Thyroid gland (tissue), 4 donors: ENCODE data around the gene CACNG7.

ENCODE experiments used
- POLR2A ChIP-seq, 2 donors: fragments of 450-650 bp; IDR thresholded peaks; one replicate each; pipeline ENCODE4 v1.6.1; 2017; ENCODE audit warnings: antibody characterized with exemption in 2 of 2, mild to moderate bottlenecking in 2 of 2, moderate library complexity in 1 of 2
- TF ChIP-seq, protein P1 (sequence below), 6 experiments: fragments of 200-600 bp in 3 of 6; fragments of 450-650 bp in 3 of 6; sonication (generic) in 3 of 6; IDR thresholded peaks; one replicate each; pipeline ENCODE4 v1.5.1; 2016 to 2019; ENCODE audit warnings: antibody characterized with exemption in 6 of 6, mild to moderate bottlenecking in 2 of 6, inconsistent platforms in 1 of 6, moderate library complexity in 1 of 6

DNA sequence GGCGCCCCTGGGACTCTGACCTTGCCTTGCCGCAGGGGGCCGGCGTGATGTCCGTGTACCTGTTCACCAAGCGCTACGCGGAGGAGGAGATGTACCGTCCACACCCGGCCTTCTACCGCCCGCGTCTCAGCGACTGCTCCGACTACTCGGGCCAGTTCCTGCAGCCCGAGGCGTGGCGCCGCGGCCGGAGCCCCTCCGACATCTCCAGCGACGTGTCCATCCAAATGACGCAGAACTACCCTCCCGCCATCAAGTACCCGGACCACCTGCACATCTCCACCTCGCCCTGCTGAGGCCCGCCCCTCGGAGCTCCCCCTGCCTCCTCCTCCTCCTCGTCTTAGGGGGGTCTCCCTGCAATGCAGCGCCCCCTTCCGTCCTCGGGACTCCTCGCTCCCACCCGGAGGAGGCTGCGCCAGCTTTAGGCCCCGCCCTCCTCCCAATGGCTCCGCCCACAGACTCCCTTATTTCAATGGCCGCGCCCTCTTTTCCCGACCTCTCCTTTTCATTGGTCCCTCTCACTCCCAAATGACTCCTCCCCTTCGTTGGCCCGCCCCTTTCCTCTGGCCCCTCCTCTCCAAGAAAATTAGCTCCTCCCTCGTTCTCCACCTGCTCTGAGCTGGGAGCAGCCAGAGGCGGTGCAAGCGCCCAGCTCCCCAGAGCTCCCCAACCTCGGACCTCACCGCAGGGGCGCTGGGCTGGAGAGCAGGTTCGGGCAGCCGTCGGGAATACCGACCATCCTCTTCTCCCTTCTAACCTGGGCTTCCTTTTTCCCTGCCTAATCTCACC lies 33.1 kb downstream of the CACNG7 start:
- TF ChIP-seq, protein P1, sequence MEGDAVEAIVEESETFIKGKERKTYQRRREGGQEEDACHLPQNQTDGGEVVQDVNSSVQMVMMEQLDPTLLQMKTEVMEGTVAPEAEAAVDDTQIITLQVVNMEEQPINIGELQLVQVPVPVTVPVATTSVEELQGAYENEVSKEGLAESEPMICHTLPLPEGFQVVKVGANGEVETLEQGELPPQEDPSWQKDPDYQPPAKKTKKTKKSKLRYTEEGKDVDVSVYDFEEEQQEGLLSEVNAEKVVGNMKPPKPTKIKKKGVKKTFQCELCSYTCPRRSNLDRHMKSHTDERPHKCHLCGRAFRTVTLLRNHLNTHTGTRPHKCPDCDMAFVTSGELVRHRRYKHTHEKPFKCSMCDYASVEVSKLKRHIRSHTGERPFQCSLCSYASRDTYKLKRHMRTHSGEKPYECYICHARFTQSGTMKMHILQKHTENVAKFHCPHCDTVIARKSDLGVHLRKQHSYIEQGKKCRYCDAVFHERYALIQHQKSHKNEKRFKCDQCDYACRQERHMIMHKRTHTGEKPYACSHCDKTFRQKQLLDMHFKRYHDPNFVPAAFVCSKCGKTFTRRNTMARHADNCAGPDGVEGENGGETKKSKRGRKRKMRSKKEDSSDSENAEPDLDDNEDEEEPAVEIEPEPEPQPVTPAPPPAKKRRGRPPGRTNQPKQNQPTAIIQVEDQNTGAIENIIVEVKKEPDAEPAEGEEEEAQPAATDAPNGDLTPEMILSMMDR (IDR thresholded peaks at IDR 0.05), result no peak
- no peak for TF ChIP-seq POLR2A (IDR thresholded peaks at IDR 0.05)
